Measurements from ENCODE around the gene GSE1. TPM values are rescaled to one million over a fixed set of nuclear protein-coding genes. Genes with fewer than 3 reads are reported as not detected.

GSE1 gene
- total and polyA plus RNA-seq, 2 of the 13 experiments (the other 11 are each of a cell fraction or from before 2014, with no cell fraction given) = 16.1 to 31.2 TPM

- TF ChIP-seq HMGXB4 (CRISPR knock-in tag; IDR thresholded peaks at IDR 0.05; ENCODE audit: borderline replicate concordance in 1 of 2, low read depth in 1 of 2) (peak in 1 of 2 experiments; percentile 51; a peak in 1 of 4 replicates), ZNF513 (CRISPR knock-in tag; conservative IDR thresholded peaks at IDR 0.05) (no peak), ZBTB14 (CRISPR knock-in tag; IDR thresholded peaks at IDR 0.05) (0 out of 2 replicates have a peak, but pooled peaks have one; percentile 5), KDM2A (CRISPR knock-in tag; IDR thresholded peaks at IDR 0.05; ENCODE audit: borderline replicate concordance, low read depth) (no peak), ZNF503 (CRISPR knock-in tag; IDR thresholded peaks at IDR 0.05) (no peak), TRIM24 (CRISPR knock-in tag; IDR thresholded peaks at IDR 0.05) (no peak), TEAD3 (CRISPR knock-in tag; optimal IDR thresholded peaks at IDR 0.05; ENCODE audit: borderline replicate concordance) (no peak), ZNF570 (CRISPR knock-in tag; IDR thresholded peaks at IDR 0.05; ENCODE audit: borderline replicate concordance) (no peak), ZNF251 (CRISPR knock-in tag; IDR thresholded peaks at IDR 0.05) (no peak), ZNF598 (CRISPR knock-in tag; IDR thresholded peaks at IDR 0.05; ENCODE audit: borderline replicate concordance) (0 out of 2 replicates have a peak, but pooled peaks have one; percentile 10), ZNF788 (CRISPR knock-in tag; IDR thresholded peaks at IDR 0.05; ENCODE audit: borderline replicate concordance) (0 out of 2 replicates have a peak, but pooled peaks have one; percentile 20), RFX5 (IDR thresholded peaks at IDR 0.05; ENCODE audit: low read depth, low read length) (no peak), NFIC (IDR thresholded peaks at IDR 0.05; ENCODE audit: low read length) (no peak), ZNF383 (CRISPR knock-in tag; IDR thresholded peaks at IDR 0.05; ENCODE audit: borderline replicate concordance) (no peak)
These were observed 105.0 kb downstream of the GSE1 start (continued) for GRCh38 chr16:85718153-85718477.
